ENCODE measurements around the gene CUL3.

CUL3 gene

GRCh38 chr2:224434618-224435017, 150.5 kb downstream of the CUL3 start:
- Histone ChIP-seq H3K9ac (ENCODE audit: low read length) (no peak overlapping the region), H3K4me3 (ENCODE audit: insufficient read depth, low read length, poor library complexity, severe bottlenecking) (no peak overlapping the region), H3F3A (ENCODE audit: insufficient read depth) (no peaks in the 10 kb centered on the region), H3K79me2 (ENCODE audit: insufficient read depth, low read length) (no peaks in the 10 kb centered on the region), H3K4me2 (ENCODE audit: low read depth, low read length, poor library complexity, severe bottlenecking) (no peak overlapping the region), H3K27me3 (ENCODE audit: low read length) (no peaks in the 10 kb centered on the region), H3K36me3 (ENCODE audit: low read length) (no peaks in the 10 kb centered on the region), H4K20me1 (ENCODE audit: low read depth, low read length) (no peaks in the 10 kb centered on the region), H3K9me2 (replicated peaks; ENCODE audit: insufficient read depth, low read length) (no peaks in the 10 kb centered on the region), H3K27ac (ENCODE audit: low read depth, low read length) (no peak overlapping the region), H2AFZ (ENCODE audit: low read depth, low read length, severe bottlenecking) (no peak overlapping the region), H3K9me3 (ENCODE audit: insufficient read depth, low read length) (no peaks in the 10 kb centered on the region)
- no peak for TF ChIP-seq CTCF (IDR thresholded peaks at IDR 0.05; ENCODE audit: insufficient read depth, low read length, poor library complexity, severe bottlenecking)
- no peak for TF ChIP-seq EZH2phosphoT487 (conservative IDR thresholded peaks at IDR 0.05; ENCODE audit: low read length)

GRCh38 chr2:224433442-224433841, 151.7 kb downstream of the CUL3 start:
- H3K79me2 ChIP-seq (ENCODE audit: insufficient read depth, low read length): no peaks in the 10 kb centered on the region
- H3K27ac ChIP-seq (ENCODE audit: low read depth, low read length): no peak overlapping the region
- no peaks in the 10 kb centered on the region for H4K20me1 ChIP-seq (ENCODE audit: low read depth, low read length)
- H3F3A ChIP-seq (ENCODE audit: insufficient read depth): no peaks in the 10 kb centered on the region
- no peaks in the 10 kb centered on the region for H3K27me3 ChIP-seq (ENCODE audit: low read length)
- H3K9me3 ChIP-seq (ENCODE audit: insufficient read depth, low read length): no peaks in the 10 kb centered on the region
- no peak overlapping the region for H2AFZ ChIP-seq (ENCODE audit: low read depth, low read length, severe bottlenecking)
- no peak overlapping the region for H3K4me3 ChIP-seq (ENCODE audit: insufficient read depth, low read length, poor library complexity, severe bottlenecking)
- H3K36me3 ChIP-seq (ENCODE audit: low read length): no peaks in the 10 kb centered on the region
- no peak overlapping the region for H3K4me2 ChIP-seq (ENCODE audit: low read depth, low read length, poor library complexity, severe bottlenecking)
- H3K9ac ChIP-seq (ENCODE audit: low read length): no peak overlapping the region
- H3K9me2 ChIP-seq (replicated peaks; ENCODE audit: insufficient read depth, low read length): no peaks in the 10 kb centered on the region
- no peak for TF ChIP-seq EZH2phosphoT487 (conservative IDR thresholded peaks at IDR 0.05; ENCODE audit: low read length)
- TF ChIP-seq CTCF (IDR thresholded peaks at IDR 0.05; ENCODE audit: insufficient read depth, low read length, poor library complexity, severe bottlenecking): no peak

- Histone ChIP-seq H3K9me2 (replicated peaks; ENCODE audit: insufficient read depth, low read length) (no peaks in the 10 kb centered on the region), H3F3A (ENCODE audit: insufficient read depth) (no peaks in the 10 kb centered on the region), H3K4me2 (ENCODE audit: low read depth, low read length, poor library complexity, severe bottlenecking) (no peak overlapping the region), H3K36me3 (ENCODE audit: low read length) (no peaks in the 10 kb centered on the region), H3K4me3 (ENCODE audit: insufficient read depth, low read length, poor library complexity, severe bottlenecking) (no peak overlapping the region), H3K9me3 (ENCODE audit: insufficient read depth, low read length) (no peaks in the 10 kb centered on the region), H3K27ac (ENCODE audit: low read depth, low read length) (no peak overlapping the region), H2AFZ (ENCODE audit: low read depth, low read length, severe bottlenecking) (no peak overlapping the region), H3K27me3 (ENCODE audit: low read length) (no peaks in the 10 kb centered on the region), H4K20me1 (ENCODE audit: low read depth, low read length) (no peaks in the 10 kb centered on the region), H3K9ac (ENCODE audit: low read length) (no peak overlapping the region), H3K79me2 (ENCODE audit: insufficient read depth, low read length) (no peaks in the 10 kb centered on the region)
- TF ChIP-seq CTCF (IDR thresholded peaks at IDR 0.05; ENCODE audit: insufficient read depth, low read length, poor library complexity, severe bottlenecking) (no peak), EZH2phosphoT487 (conservative IDR thresholded peaks at IDR 0.05; ENCODE audit: low read length) (no peak)
Observed at GRCh38 chr2:224432003-224432579, 153.1 kb downstream of the CUL3 start.
